Brain microvascular endothelial cell (primary cell): Measurements from ENCODE around the gene B4GALT1.

Experiments
- DNase-seq: peaks from one replicate; pipeline ENCODE4 v3.0.0-alpha.2; 2020
- H3K27ac ChIP-seq: fragments of 250-450 bp; sonication (Bioruptor Pico); 2 replicates; pipeline ENCODE4 v1.5.1; 2020; ENCODE audit warnings: mild to moderate bottlenecking, moderate library complexity
- H3K27me3 ChIP-seq: fragments of 250-450 bp; sonication (Bioruptor Pico); replicated peaks from 2 replicates; pipeline ENCODE4 v1.5.1; 2020; ENCODE audit warnings: mild to moderate bottlenecking
- H3K36me3 ChIP-seq: fragments of 250-450 bp; sonication (Bioruptor Pico); replicated peaks from 2 replicates; pipeline ENCODE4 v1.5.1; 2020; ENCODE audit warnings: mild to moderate bottlenecking
- H3K4me3 ChIP-seq: 2 replicates; pipeline ENCODE4 v1.5.1; 2011; ENCODE audit warnings: low read depth, mild to moderate bottlenecking, control low read depth, low read length, moderate library complexity
- in situ Hi-C: cut with HindIII; loops from 2 replicates; pipeline ENCODE4 v1.10.0; 2017; ENCODE audit warnings: low sequenced_read_pairs, low pct_ligation_motif_present
- TF ChIP-seq, protein P1 (sequence below): IDR thresholded peaks from 2 replicates; pipeline ENCODE4 v1.5.1; 2011; ENCODE audit warnings: low read depth, mild to moderate bottlenecking, moderate library complexity, low read length, control low read depth, inconsistent platforms; ENCODE audit errors: missing control alignments

B4GALT1 gene

DNA sequence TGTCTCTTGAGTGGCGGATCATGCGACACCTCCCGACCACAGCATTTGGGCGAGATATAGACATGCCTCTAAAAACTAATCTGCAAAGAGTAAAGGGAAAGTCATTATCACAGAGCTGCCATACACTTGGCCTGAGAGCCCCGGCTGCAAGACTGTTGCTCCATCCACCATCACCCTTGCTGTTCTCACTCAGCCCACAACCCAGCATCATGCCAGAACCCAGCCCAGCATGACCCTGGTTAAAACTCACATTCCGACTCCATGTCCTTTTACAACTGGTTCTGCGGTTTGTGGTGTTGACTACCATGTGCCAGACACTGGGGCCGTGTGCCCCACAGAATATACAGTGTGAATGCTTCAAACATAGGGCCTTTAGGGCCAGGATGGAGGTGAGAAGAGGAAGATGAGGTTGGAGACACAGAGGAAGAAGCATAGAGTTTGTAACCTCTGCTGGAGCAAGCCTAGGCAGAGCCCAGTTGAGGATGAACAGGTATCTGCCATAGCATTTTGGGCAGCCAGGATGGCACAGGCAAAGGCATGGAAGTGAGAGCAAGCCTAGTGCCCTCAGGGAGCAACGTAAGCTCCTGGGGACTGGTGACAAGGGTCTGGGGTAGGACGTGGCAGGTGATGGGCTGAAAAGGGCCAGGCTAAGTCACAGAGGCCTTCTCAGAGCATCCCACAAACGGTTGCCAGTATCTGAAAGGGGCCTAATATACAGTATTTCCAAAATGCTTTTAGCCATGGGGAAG is 53.2 kb downstream of the B4GALT1 start:
- in situ Hi-C loops, result no loop called here

DNA sequence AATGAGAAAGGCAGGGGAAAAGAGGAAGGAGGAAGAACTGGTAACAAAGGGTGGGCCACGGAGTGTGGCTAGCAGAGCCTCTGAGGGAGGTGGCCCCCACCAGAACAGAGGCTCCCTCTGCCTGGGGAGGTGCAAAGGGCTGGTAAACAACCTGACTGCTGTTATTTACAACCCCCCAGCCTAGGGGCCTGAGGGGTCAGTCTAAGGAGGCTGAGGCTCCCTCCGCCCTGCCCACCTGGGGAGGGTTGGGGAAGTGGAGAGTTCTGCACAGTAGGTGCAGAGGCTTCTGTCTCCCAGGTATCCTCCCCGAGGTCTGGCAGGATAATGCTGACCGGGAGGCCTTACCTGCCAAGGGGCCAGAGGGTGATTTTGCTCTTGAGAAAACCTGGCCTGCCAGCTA is 55.0 kb downstream of the B4GALT1 start:
- H3K36me3 ChIP-seq, result peaks cover 16% of the 10 kb centered on the region
- in situ Hi-C loops, result no loop called here
- H3K4me3 ChIP-seq, result no peak overlapping the region
- no peak overlapping the region for H3K27ac ChIP-seq
- no peaks in the 10 kb centered on the region for H3K27me3 ChIP-seq
- no peak for DNase-seq
- TF ChIP-seq, protein P1, sequence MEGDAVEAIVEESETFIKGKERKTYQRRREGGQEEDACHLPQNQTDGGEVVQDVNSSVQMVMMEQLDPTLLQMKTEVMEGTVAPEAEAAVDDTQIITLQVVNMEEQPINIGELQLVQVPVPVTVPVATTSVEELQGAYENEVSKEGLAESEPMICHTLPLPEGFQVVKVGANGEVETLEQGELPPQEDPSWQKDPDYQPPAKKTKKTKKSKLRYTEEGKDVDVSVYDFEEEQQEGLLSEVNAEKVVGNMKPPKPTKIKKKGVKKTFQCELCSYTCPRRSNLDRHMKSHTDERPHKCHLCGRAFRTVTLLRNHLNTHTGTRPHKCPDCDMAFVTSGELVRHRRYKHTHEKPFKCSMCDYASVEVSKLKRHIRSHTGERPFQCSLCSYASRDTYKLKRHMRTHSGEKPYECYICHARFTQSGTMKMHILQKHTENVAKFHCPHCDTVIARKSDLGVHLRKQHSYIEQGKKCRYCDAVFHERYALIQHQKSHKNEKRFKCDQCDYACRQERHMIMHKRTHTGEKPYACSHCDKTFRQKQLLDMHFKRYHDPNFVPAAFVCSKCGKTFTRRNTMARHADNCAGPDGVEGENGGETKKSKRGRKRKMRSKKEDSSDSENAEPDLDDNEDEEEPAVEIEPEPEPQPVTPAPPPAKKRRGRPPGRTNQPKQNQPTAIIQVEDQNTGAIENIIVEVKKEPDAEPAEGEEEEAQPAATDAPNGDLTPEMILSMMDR, result no peak

More for the DNA sequence above, 53.2 kb downstream of the B4GALT1 start:
- Histone ChIP-seq H3K27ac (no peak overlapping the region), H3K4me3 (no peak overlapping the region), H3K36me3 (peaks cover 16% of the 10 kb centered on the region), H3K27me3 (no peaks in the 10 kb centered on the region)
- DNase-seq, result no peak
- TF ChIP-seq, protein P1, result no peak

DNA sequence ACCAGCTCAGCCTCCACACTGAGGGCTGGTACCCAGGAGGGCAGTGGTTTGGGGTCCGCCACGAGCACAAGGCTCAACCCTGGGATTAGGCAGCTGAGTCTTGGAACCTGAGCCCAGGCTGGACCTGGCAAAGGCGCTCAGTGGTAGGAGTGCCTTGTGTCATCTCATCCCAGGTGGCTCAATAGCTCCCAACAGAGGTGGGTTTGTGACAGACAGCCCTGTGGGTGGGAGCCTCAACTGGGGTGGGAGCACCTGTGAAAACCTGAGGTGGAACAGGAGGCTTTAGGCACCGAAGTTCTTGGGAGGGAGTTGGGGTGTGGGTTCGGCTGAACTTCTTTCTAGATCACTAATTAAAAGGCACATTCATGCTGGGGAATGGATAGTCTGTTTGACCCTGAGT is 55.5 kb downstream of the B4GALT1 start:
- no peak for DNase-seq
- Histone ChIP-seq H3K27me3 (no peaks in the 10 kb centered on the region), H3K27ac (no peak overlapping the region), H3K36me3 (peaks cover 16% of the 10 kb centered on the region), H3K4me3 (no peak overlapping the region)
- in situ Hi-C loops, result no loop called here
- TF ChIP-seq, protein P1, result no peak

DNA sequence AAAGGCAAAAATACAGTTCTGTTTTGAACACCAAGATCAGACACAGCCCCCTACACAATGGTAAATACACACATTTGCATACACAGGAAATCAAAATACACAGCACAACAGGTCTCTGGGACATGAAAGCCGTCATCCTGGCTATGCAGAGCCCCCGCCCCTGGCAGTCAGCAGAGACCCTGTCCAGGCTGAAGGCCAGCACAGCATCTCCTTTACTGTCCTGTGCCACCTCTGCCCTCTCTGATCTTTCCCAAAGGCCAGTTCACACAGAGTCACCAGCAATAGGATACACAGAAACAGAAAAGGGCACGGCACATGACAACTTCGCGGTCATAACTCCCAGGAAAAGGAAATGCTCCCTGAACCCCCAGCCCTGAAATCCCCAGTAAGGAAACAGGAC is 56.5 kb downstream of the B4GALT1 start:
- no peak overlapping the region for H3K4me3 ChIP-seq
- H3K27me3 ChIP-seq, result no peaks in the 10 kb centered on the region
- in situ Hi-C loops, result no loop called here
- DNase-seq, result no peak
- H3K36me3 ChIP-seq, result peaks cover 14% of the 10 kb centered on the region
- H3K27ac ChIP-seq, result no peak overlapping the region
- TF ChIP-seq, protein P1, result no peak

DNA sequence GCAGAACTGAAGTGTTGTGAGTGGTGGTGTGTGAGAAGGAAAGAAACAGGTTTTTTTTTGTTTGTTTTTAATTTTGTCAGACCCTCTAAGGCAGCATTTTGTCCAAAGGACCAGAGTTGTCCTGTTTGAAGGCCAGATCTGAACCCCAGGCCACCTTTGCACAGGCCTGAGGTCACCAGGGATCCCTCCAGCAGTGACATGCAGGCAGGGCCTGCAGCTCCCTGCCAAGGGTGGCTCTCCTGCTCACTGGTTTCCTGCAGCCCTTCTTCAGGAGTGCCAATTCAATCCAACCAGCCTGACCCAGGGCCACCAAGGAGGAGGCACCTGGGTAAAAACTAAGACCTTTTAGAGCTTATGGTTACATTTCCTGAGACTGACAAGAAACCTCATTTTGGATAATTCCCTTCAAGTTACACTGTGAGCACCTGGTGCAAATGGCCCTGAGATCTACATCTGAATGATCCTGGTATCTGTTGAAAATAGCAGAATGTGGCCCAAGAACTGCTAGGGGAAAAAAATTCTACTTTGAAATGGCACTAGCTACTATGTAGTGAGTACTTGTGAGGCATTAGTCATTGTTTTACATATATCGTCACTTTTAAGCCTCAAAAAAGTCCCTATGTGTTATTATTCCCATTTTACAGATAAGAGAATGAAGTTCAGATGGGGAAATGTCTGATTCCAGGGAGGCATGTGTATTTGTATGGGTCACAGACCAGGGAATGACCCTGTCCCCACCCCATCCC is 57.1 kb downstream of the B4GALT1 start:
- Histone ChIP-seq H3K27ac (no peak overlapping the region), H3K36me3 (peaks cover 11% of the 10 kb centered on the region)
- TF ChIP-seq, protein P1, result no peak

DNA sequence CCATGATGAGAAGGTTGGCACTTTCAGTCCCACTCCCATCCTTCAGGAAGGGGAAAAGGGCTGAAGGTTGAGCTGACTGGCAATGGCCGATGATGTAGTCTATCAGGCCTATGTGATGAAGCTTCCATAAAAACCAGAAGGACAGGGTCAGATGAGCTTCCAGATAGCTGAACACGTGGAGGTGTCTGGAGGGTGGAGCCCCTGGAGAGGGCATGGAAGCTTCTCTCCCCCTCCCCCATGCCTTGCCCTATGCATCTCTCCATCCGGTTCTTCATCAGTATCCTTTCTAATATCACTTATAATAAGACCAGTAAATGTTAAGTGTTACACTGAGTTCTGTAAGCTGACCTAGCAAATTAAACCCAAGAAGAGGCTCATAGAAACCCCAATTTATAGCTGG is 58.0 kb downstream of the B4GALT1 start:
- Histone ChIP-seq H3K27ac (no peak overlapping the region), H3K27me3 (no peaks in the 10 kb centered on the region), H3K4me3 (no peak overlapping the region), H3K36me3 (peaks cover 11% of the 10 kb centered on the region)
- TF ChIP-seq, protein P1, result no peak
- in situ Hi-C loops, result no loop called here
- DNase-seq, result no peak

More for the DNA sequence above, 57.1 kb downstream of the B4GALT1 start:
- no peak for DNase-seq
- Histone ChIP-seq H3K4me3 (no peak overlapping the region), H3K27me3 (no peaks in the 10 kb centered on the region)
- in situ Hi-C loops, result no loop called here
